GM04504 (cell line): ENCODE measurements around the gene FBXO9.

Experiments used
- DNase-seq: peaks from one replicate; pipeline ENCODE4 v3.0.0-alpha.2; 2012; ENCODE audit warnings: low read depth

The FBXO9 gene

DNA sequence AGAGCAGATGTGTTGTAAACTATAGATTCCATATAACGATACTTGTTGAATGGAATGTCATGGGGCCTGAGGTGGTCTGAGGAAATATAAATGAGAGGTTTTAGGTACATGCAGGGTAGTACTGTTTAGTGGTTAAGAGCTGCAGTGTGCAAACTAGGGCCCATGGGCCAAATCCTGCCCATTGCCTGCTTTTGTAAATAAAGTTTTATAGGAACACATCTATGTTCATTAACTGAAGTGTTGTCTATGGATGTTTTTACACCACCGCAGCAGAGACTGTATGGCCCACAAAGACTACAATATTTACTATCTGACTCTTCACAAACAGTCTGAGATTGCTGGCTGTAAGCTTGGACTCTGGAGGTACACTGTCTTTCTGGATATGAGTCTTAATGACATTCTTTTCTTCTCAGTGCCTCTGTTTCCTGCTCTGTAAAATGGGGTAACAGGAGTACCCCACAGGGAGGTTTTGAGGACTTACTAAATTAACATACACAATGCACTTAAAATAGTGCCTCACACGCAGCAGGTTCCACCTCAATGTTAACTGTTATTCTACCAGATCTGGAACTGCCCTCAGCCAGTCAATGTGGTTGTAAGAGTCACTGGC lies 70.9 kb downstream of the FBXO9 start:
- no peak for DNase-seq

DNA sequence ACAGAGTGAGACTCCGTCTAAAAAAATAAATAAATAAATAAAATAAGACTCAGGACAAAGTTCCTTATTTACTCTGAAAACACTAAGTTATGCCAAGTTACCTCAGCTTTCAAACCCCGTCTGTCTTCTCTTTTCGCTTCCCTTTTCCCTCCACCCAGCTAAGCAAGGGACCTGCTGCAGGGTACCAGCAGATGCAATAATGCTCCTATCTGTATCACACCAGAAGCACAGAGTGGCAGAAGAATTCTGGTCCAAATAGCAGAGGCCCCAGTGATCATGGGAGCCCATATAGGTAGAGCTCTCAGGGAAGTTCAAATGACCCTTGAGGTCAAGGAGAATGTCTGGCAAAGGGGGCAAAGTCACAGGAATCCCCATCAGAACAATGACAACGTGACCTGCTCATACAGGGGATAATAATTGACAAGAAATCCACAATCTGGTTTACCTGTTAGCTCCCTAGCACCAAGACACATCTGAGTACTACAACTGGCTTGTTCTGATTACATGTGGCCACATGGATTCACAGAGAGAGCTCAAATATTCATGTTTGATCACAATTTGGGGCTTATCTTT lies 74.7 kb downstream of the FBXO9 start:
- no peak for DNase-seq

- DNase-seq: no peak
These were observed 77.6 kb downstream of the FBXO9 start for GRCh38 chr6:53142810-53143209.

DNA sequence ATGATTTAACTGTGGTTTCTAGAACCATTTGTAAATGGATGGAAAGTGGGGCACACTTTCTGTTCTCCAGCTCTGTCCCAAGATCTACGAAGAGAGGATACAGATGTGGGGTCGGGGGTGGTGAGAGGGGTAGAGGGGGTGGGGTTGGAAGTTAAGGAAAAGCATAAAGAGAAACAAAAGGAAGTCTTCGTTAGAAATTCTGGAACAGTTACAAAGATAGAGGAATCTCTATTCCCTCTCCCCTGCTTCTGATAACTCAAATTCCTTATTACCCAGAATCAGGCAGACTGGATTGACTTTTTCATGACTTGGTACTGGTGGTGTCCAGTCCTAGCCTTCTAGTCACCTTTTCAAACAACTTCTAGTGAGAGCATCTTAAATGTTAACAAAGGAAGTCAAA lies 78.5 kb downstream of the FBXO9 start:
- no peak for DNase-seq

DNA sequence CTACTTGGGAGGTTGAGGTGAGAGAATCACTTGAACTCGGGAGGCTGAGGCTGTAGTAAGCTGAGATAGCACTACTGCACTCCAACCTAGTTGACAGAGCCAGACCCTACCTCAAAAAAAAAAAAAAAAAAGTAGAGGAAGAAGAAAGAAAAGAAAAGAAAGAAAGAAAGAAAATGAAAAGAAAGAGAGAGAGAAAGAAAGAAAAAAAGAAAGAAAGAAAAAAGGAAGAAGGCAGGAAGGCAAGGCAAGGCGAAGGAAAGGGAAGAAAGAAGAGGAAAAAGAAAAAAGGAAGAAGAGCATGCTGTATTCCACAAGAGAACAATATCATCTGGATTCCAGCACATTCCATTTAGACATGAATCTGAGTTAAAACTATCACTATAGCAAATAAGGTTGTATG lies 79.6 kb downstream of the FBXO9 start:
- no peak for DNase-seq

DNA sequence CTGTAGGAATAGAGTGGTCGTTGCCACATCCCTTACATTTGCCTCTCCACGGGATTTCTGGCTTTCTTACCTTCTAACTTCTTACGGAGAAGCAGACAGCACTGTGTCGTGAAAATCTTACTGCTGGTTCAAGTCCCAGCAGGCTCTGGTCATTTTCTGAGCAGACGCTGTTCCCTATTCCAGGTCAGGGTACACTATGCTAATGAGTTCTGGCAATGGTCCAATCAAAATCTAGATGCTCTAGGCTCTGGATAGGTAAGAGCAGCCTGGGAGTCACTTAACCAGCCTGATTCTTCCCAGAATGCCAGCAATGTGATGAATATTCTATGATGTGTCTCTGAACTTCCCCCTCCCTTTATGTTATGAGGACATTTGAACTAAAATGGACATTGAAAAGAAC lies 83.5 kb downstream of the FBXO9 start, which contains the start of gene GCM1:
Gene GCM1, minus strand, starts transcription at position 158 of the 400 bp plus-strand sequence. CDS start 3,209 bp downstream, outside the sequence.
- DNase-seq: no peak
